GM19238 (cell line): ENCODE results near the gene PDE4A.

ENCODE experiments used
- DNase-seq: peaks from one replicate; pipeline ENCODE4 v3.0.0; 2011; ENCODE audit warnings: low spot score; ENCODE audit not compliant: insufficient read length

PDE4A gene

DNA sequence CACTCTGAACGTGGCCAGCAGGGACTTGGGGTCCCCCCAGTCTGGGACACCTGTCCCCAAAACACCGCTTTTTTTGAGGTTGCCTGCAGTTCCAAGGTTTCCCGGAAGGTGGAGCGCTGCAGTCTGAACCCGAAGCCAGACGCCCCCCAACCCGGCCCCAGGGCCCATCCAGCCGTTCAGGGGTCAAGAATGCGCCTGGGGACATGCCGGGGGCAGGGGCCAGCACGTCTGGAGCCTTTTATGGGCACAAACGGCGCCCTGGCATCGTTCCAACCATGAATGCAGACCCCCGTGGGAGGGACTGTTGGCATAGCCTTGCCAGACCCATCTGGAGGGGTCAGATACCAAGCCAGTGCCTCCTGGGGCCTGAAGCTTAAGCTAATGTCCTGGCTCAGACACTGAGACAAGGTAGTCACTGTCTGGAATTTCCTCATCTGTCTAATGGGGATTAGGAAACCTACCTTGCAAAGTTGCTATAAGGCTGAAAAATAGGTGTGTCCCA lies 90.0 kb downstream of the PDE4A start:
- peak; percentile 67 for DNase-seq

DNA sequence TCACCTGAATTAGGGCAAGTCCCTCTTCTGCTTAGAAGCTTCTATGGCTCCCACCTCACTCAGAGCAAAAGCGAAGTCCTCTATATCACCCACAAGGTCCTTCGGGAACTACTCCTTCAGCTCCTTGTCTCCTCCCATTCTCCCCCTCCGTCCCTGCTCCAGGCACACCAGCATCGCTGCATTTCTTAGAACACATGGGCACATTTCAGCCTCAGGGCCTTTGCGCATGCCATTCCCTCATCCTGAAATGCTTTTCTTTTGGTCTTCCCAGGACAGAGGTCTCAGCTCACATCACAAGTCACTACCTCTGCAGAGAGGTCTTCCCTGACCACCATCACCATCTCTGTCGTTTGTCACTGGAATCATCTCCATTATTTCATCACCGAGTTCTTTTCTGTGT lies 92.9 kb downstream of the PDE4A start:
- DNase-seq, result no peak

DNA sequence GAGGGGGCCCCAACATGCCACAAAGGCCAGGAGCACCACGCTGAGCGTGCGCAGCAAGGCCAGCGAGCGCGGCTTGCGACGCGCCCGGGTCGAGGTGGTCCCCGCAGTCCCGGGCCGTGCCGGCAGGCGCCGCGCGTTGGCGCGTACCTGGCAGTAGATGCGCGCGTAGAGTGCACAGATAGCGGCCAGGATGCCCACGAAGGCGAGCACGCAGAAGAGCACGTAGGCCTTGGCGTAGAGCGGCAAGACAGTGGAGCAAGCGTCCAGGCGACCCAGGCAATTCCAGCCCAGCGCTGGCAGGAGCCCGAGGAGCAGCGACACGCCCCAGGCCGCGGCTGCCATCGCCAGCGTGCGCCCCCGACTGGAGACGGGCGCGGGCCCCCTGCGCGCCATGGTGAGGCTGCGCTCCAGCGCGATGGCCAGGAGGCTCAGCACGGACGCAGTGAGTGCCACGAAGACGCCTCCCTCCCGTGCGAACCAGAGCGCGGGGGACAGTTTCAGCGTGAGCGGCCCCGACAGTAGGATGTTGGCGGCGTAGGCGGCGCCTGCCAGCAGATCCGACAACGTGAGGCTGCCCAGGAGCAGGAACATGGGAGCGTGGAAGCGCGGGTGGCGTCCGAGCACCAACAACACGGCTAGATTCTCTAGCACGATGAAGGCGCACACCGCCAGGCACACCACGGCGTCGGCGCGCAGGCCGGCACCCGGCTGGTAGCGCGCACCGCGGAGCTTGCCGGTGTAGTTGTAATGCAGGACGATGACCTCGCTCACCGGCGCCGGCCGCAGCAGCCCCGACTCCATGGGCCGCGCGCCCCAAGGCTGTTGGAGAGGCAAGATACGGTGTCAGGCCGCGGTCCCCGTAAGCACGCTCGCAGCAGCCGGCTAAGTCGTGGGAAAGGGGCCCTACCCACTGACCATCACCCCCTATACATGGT lies 94.1 kb downstream of the PDE4A start:
- DNase-seq, result no peak

DNA sequence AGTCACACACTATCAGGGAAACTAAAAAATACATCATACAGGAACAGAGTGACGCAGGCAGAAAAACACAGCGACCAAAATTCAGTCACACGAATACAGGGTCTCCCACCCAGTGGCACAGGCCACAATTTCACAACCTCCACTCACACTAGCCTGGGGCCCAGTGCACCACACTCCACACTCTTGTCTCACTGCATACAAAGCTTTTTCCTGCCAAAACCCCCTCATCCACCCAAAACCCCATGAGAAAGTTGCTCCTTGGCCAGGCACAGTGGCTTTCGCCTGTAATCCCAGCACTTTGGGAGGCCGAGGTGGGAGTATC lies 95.7 kb downstream of the PDE4A start:
- no peak for DNase-seq

- no peak for DNase-seq
Observed at GRCh38 chr19:10516671-10517286, 96.4 kb downstream of the PDE4A start.

DNA sequence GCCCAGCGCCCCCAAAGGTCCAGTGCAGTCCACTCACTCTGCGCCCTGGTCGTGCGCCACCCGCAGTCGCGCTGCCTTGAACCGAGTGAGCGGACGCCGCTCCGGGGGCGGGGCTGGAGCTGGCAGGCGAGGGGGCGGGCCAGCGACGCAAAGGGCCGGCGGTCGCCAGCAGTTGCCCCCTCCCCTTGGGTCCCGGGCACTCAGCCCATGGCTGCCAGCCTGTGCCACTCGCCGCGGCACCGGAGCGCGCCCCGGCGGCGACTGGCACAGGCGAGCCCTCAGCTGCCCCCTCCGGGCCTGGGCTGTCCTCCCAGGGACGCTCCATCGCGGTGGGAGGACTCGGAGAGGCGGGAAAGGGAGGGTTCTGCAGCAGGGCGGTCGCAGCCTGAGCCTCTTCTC lies 97.0 kb downstream of the PDE4A start, which contains the start of gene S1PR5:
S1PR5 (minus strand) TSS at position 87 of the 399 bp plus-strand sequence. CDS start 2,436 bp downstream, outside the sequence.
- no peak for DNase-seq

GRCh38 chr19:10517760-10518443 lies 97.6 kb downstream of the PDE4A start:
- no peak for DNase-seq

GRCh38 chr19:10518444-10519361 lies 98.4 kb downstream of the PDE4A start:
- DNase-seq, result no peak
